ENCODE data around the gene NAB2. TPM values are rescaled to one million over a fixed set of nuclear protein-coding genes. Genes with fewer than 3 reads are reported as not detected.

Gene NAB2
- total RNA-seq, 1 donor, result 41.8 TPM

DNA sequence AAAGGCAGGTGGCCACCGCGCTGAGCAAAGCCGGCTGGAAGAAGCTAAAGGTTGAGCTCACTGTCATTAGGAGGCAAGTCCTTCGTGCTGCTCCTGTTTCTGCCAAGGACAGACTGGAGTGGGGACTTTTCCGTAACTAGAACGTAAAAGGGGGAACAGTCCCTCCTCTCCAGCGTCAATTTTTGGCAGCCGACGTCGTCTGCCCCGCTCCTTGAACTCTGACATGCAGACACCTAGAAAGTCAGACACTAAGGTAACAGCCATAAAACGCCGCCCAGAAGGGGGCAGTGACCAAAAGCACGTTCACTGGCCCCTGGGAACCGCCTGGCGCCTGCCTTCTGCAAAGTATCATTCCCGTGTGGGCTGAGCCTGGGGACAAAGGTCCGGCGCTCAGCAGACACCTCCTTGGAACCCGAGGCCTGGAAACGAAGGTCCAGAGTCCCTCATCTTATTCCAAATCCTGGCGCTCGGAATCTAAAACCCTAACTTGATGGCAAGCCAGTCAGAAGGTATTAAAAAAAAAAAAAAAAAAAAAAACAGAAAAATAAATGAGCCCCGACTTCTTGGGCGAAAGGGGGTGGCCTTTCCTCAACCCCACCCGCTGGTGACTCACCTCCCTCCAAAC lies 38.3 kb downstream of the NAB2 start:
- TF ChIP-seq, protein P1, sequence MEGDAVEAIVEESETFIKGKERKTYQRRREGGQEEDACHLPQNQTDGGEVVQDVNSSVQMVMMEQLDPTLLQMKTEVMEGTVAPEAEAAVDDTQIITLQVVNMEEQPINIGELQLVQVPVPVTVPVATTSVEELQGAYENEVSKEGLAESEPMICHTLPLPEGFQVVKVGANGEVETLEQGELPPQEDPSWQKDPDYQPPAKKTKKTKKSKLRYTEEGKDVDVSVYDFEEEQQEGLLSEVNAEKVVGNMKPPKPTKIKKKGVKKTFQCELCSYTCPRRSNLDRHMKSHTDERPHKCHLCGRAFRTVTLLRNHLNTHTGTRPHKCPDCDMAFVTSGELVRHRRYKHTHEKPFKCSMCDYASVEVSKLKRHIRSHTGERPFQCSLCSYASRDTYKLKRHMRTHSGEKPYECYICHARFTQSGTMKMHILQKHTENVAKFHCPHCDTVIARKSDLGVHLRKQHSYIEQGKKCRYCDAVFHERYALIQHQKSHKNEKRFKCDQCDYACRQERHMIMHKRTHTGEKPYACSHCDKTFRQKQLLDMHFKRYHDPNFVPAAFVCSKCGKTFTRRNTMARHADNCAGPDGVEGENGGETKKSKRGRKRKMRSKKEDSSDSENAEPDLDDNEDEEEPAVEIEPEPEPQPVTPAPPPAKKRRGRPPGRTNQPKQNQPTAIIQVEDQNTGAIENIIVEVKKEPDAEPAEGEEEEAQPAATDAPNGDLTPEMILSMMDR (IDR thresholded peaks at IDR 0.05; ENCODE audit: insufficient read depth, low read length), result peak; percentile 30
- peak overlapping the region; percentile 89 for H3K4me3 ChIP-seq (ENCODE audit: low read depth, low read length)
- DNase-seq (ENCODE audit: low read depth), result no peak

DNA sequence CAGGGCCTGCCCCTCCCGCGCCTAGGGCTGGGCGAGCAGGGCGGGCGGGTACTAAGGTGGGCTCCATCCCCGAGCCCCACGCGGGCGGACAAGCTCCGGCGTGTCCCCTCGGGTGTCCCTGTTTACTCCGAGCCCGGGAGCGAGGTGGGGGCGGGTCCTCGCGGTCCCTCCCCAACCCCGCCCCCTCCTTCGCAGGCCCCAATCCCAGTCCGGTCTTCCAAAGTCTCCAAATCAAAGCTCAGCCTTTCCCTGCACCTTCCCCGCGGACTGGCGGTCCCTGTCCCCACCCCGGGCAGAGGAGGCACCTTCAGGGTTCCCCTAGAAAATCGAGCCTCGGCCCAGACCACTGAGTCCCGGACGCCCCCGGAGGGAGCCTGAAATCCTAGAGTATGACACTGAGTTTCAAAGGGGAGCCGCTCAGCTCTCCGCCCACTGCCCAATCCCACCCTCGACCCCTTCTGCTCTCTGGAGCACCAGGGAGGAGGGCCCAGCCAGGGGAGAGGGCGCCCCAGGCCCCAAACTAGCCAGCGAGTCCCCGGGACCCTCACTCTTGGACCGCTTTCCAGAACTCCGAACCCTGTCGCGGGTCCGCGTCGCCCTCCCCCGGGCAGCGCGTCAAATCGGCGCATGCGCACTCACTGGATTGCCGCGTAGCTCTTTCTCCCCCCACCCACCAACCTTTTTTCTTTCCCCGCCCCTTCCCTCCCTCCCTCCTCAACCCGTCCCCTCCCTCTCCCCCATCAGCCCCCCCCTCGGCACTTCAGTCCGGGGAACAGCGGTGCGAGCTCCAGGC lies 39.0 kb downstream of the NAB2 start, which contains the start of gene LRP1:
LRP1 (plus strand) TSS at position 758 of the 793 bp plus-strand sequence. CDS start 482 bp downstream, outside the sequence.
- H3K4me3 ChIP-seq (ENCODE audit: low read depth, low read length), result peak within 1 kb of the TSS; percentile 89
- DNase-seq (ENCODE audit: low read depth), result peak; percentile 93
- TF ChIP-seq, protein P1 (IDR thresholded peaks at IDR 0.05; ENCODE audit: insufficient read depth, low read length), result no peak

DNA sequence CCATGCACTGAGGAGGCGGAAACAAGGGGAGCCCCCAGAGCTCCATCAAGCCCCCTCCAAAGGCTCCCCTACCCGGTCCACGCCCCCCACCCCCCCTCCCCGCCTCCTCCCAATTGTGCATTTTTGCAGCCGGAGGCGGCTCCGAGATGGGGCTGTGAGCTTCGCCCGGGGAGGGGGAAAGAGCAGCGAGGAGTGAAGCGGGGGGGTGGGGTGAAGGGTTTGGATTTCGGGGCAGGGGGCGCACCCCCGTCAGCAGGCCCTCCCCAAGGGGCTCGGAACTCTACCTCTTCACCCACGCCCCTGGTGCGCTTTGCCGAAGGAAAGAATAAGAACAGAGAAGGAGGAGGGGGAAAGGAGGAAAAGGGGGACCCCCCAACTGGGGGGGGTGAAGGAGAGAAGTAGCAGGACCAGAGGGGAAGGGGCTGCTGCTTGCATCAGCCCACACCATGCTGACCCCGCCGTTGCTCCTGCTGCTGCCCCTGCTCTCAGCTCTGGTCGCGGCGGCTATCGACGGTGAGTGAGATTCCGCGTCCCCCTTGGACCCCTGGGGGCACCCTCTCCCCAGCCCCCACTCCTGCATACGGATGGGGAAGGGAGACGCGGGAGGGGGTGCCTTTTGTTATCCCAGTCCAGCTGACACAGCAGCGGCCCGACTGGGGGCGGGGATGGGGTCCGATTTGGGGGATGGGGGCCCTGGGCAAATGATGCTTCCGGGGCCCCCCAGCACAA lies 39.8 kb downstream of the NAB2 start:
- peak overlapping the region; percentile 89 for H3K4me3 ChIP-seq (ENCODE audit: low read depth, low read length)
- no peak for DNase-seq (ENCODE audit: low read depth)
- TF ChIP-seq, protein P1 (IDR thresholded peaks at IDR 0.05; ENCODE audit: insufficient read depth, low read length), result no peak

DNA sequence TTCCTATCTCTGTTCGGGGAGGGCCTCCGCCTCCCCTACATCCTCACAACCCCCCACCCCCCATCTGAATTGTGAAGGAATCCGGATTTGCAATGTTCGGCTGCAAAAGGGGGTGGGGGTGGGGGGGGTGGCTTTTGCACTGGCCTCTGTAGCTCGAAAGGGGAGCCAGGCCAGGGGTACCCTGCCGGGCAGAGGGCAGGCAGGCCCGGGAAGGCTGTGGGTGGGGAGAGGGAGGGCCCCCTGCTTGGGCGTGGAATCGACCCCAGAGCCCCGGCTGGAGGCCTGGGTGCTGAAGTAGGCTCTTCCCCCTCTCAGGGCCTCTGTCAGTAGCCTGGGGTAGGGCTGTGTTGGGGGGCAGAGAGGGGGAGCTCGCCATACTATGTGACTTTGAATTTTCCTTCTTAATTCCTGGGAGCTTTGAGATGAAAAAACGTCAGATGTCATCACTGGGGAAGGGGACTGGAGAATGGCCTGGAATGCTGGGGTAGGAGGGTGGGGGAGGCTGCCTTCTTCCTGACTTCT lies 40.5 kb downstream of the NAB2 start:
- peak overlapping the region; percentile 89 for H3K4me3 ChIP-seq (ENCODE audit: low read depth, low read length)
- TF ChIP-seq, protein P1 (IDR thresholded peaks at IDR 0.05; ENCODE audit: insufficient read depth, low read length), result no peak
- no peak for DNase-seq (ENCODE audit: low read depth)

DNA sequence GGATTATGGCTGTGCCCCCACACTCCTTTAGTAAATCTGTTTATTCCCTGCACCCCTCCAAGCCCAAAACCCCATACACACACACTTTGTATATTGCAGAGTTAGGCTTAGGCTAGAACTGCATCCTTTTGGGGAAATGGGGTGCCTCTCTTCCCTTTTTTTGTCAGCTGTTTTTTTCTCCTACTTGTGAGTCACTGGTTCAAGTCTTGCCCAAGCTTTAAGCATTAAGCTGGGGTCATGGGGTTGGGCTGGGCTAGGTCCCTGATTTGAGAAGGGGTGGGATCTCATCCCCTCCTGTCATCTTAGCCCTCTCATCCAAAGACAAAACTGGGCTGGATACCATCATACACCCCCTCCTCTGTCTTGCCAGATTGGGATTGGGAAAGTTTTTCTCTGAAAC lies 41.0 kb downstream of the NAB2 start:
- TF ChIP-seq, protein P1 (IDR thresholded peaks at IDR 0.05; ENCODE audit: insufficient read depth, low read length), result no peak
- peak; percentile 87 for DNase-seq (ENCODE audit: low read depth)
- peak overlapping the region; percentile 89 for H3K4me3 ChIP-seq (ENCODE audit: low read depth, low read length)

DNA sequence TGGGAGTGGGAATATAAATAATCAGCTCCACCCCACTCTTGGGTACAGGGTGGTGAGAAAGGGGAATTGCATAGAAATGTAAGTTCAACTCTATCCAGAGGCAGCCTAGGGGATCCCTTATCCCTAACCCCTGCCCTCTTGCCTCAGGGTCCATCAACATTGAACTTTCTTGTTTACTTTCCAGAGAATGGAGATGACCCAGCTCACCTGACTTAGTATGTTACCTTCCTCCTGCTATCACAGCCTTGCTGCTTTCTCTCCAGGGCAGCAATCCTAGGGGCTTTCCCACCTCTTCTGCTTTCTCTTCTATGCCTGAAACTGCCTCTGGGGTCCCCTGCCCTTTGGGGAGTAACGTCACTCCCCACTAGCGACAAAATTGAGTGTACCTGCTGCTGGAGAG lies 42.0 kb downstream of the NAB2 start:
- TF ChIP-seq, protein P1 (IDR thresholded peaks at IDR 0.05; ENCODE audit: insufficient read depth, low read length), result no peak
- no peak for DNase-seq (ENCODE audit: low read depth)
- H3K4me3 ChIP-seq (ENCODE audit: low read depth, low read length), result peak overlapping the region; percentile 89

Measured in fibroblast of the aortic adventitia (primary cell).